Mucosa of rectum (tissue), 2 donors: Measurements from ENCODE around the gene ACE.

Experiments used
- H3K27ac ChIP-seq, 2 donors: one replicate each; pipeline ENCODE4 v1.7.0; 2013; ENCODE audit warnings: inconsistent platforms in 2 of 2, low read depth in 2 of 2, low read length in 2 of 2
- H3K27me3 ChIP-seq, 2 donors: one replicate each; pipeline ENCODE4 v1.7.0; 2013; ENCODE audit warnings: low read length in 2 of 2; ENCODE audit not compliant: control insufficient read depth in 2 of 2, insufficient read depth in 2 of 2
- H3K36me3 ChIP-seq, 2 donors: one replicate each; pipeline ENCODE4 v1.7.0; 2013; ENCODE audit warnings: low read length in 2 of 2; ENCODE audit not compliant: control insufficient read depth in 2 of 2, insufficient read depth in 2 of 2
- H3K4me1 ChIP-seq, 2 donors: one replicate each; pipeline ENCODE4 v1.7.0; 2013; ENCODE audit warnings: low read length in 2 of 2, mild to moderate bottlenecking in 1 of 2; ENCODE audit not compliant: control insufficient read depth in 2 of 2, insufficient read depth in 2 of 2
- H3K4me3 ChIP-seq, 2 donors: one replicate each; pipeline ENCODE4 v1.7.0; 2013; ENCODE audit warnings: low read length in 2 of 2
- H3K9ac ChIP-seq, 2 donors: one replicate each; pipeline ENCODE4 v1.7.0; 2013; ENCODE audit warnings: low read length in 2 of 2, low read depth in 1 of 2, mild to moderate bottlenecking in 1 of 2
- H3K9me3 ChIP-seq, 2 donors: one replicate each; pipeline ENCODE4 v1.7.0; 2013; ENCODE audit warnings: low read length in 2 of 2; ENCODE audit not compliant: control insufficient read depth in 2 of 2
- donor health status: healthy.
- donor health status: Normal muscosa, but diverticular disease.

ACE gene

GRCh38 chr17:63476854-63477479, at the start of gene ACE:
Gene ACE, plus strand, starts transcription at chr17:63477061. Its CDS starts 34 bp downstream, at chr17:63477095.
- peak within 1 kb of the TSS; percentile 79 to 84 for H3K27ac ChIP-seq
- H3K9ac ChIP-seq = peak within 1 kb of the TSS; percentile 56 to 61
- peaks cover 0 to 6% of the 10 kb centered on the region in 2 donors for H3K27me3 ChIP-seq
- peak within 1 kb of the TSS; percentile 67 to 70 for H3K4me3 ChIP-seq
- no peaks in the 10 kb centered on the region for H3K9me3 ChIP-seq
- H3K4me1 ChIP-seq = peaks cover 15 to 35% of the 10 kb centered on the region in 2 donors
- H3K36me3 ChIP-seq = peaks cover 0 to 7% of the 10 kb centered on the region in 2 donors

- no peaks in the 10 kb centered on the region for H3K9me3 ChIP-seq
- no peak overlapping the region for H3K4me3 ChIP-seq
- peaks cover 0 to 1% of the 10 kb centered on the region in 2 donors for H3K36me3 ChIP-seq
- H3K9ac ChIP-seq = no peak overlapping the region
- no peak overlapping the region for H3K27ac ChIP-seq
- no peaks in the 10 kb centered on the region for H3K27me3 ChIP-seq
- H3K4me1 ChIP-seq = peaks cover 35 to 36% of the 10 kb centered on the region in 2 donors
Observed at GRCh38 chr17:63429766-63430165, 47.1 kb upstream of the ACE start.

- Histone ChIP-seq H3K27me3 (no peaks in the 10 kb centered on the region), H3K9ac (no peak overlapping the region), H3K4me1 (peaks cover 40 to 41% of the 10 kb centered on the region in 2 donors), H3K9me3 (no peaks in the 10 kb centered on the region), H3K36me3 (peaks cover 0 to 5% of the 10 kb centered on the region in 2 donors), H3K4me3 (no peak overlapping the region), H3K27ac (no peak overlapping the region)
Observed at GRCh38 chr17:63430223-63430622, 46.6 kb upstream of the ACE start.

DNA sequence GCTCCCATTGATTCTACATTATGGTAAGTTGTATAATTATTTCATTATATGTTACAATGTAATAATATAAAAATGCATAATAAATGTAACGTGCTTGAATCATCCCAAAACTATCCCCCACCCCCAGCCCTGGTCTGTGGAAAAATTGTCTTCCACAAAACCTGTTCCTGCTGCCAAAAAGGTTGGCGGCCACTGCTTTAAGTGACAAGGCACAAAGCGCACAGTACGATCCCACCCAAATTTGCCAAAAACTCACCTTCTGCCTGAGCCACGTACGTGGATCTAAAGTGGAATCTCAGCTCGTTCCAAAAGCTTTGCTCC, 45.3 kb upstream of the ACE start:
- Histone ChIP-seq H3K9ac (peak overlapping the region; percentile 61 to 68), H3K27ac (peak overlapping the region; percentile 76 to 87), H3K9me3 (no peaks in the 10 kb centered on the region), H3K36me3 (peaks cover 0 to 5% of the 10 kb centered on the region in 2 donors), H3K4me1 (peaks cover 44 to 51% of the 10 kb centered on the region in 2 donors), H3K27me3 (no peaks in the 10 kb centered on the region), H3K4me3 (peak overlapping the region; percentile 21 to 52)

DNA sequence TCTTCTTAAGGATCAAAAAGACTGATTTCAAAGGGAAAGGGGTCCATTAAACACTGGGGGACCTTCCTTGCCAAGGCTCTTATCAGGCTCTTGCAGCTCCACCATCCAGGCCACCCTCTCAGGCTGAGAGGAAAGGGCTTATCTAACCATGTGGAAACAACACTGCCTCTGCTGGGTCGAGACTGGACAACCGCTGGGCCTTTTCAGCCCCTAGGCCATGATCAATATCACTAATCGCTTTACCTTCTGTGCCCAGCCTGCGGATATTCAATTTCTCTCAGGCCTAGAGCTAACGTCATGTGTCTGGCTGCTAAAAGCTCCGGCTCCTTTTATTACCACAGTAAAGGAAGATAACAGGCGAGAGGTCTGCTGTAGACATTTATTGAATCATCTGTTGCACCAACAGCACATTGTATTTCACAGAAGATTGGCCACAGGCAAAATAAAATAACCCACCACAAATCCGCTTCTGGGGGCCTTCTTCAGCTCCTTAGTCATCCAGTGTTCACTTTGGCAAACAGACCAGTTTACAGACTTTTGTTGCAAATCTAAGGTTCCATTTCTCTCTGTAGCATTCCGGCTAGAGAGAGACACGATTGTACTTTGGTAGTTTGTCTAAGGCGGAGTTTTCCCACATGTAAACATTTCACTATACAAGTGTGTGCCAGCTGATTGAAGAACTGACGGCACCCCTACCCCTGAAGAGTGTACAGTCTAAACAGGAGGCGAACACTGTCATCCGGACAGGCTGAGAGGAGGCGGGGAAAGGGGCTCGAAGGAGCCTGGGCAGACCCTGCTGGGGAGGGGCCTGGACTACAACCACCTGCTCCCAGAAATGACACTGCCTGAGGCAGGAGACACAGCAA, 44.7 kb upstream of the ACE start:
- Histone ChIP-seq H3K4me3 (peak overlapping the region; percentile 27 to 52), H3K36me3 (peaks cover 0 to 5% of the 10 kb centered on the region in 2 donors), H3K9ac (peak overlapping the region; percentile 61 to 68), H3K9me3 (no peaks in the 10 kb centered on the region), H3K27ac (peak overlapping the region; percentile 76 to 87), H3K4me1 (peaks cover 44 to 51% of the 10 kb centered on the region in 2 donors), H3K27me3 (no peaks in the 10 kb centered on the region)

- H3K27me3 ChIP-seq = no peaks in the 10 kb centered on the region
- H3K4me3 ChIP-seq = no peak overlapping the region
- peaks cover 0 to 5% of the 10 kb centered on the region in 2 donors for H3K36me3 ChIP-seq
- H3K27ac ChIP-seq = peak overlapping the region; percentile 42 to 76
- H3K9ac ChIP-seq = peak overlapping the region; percentile 24 to 41
- H3K4me1 ChIP-seq = peaks cover 46 to 52% of the 10 kb centered on the region in 2 donors
- H3K9me3 ChIP-seq = no peaks in the 10 kb centered on the region
Observed at GRCh38 chr17:63433746-63434591, 42.9 kb upstream of the ACE start.

DNA sequence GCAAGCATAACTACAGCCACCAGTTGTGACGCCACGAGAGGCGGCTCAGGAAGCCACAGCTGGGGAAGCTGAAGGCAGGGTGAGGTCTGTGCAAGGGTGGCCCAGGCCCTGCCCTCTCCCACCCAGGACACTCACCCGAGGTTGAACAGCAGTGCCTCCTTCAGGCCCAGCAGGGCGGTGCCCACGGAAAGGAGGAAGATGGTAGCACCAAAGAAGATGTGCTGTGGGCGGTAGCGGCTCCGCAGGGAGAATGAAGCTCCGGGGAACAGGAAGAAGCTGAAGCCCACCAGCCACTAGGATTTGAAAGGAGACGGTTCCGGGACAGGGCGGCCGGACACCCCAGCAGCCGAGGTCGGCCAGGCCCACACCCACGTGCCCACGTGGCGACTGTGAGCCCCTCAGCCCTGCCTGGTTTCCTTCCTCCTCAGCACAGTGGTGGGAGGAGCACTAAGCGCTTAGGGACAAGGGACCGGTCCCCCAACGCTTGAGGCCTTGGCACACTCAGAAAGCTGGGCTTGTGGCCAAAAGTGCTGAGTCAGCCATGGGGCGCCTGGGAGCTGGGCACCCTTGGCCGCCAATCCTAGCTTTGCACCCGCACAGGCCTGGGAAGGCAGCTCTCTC, 41.8 kb upstream of the ACE start:
- Histone ChIP-seq H3K36me3 (peaks cover 0 to 5% of the 10 kb centered on the region in 2 donors), H3K9ac (no peak overlapping the region), H3K27ac (peak overlapping the region; percentile 28 to 56)

GRCh38 chr17:63435681-63436522, 41.0 kb upstream of the ACE start:
- Histone ChIP-seq H3K9ac (no peak overlapping the region), H3K9me3 (no peaks in the 10 kb centered on the region), H3K4me1 (peaks cover 48 to 62% of the 10 kb centered on the region in 2 donors), H3K36me3 (peaks cover 0 to 5% of the 10 kb centered on the region in 2 donors), H3K4me3 (no peak overlapping the region), H3K27me3 (no peaks in the 10 kb centered on the region), H3K27ac (peak overlapping the region; percentile 28 to 56)

More for the DNA sequence above, 41.8 kb upstream of the ACE start:
- H3K9me3 ChIP-seq = no peaks in the 10 kb centered on the region
- H3K27me3 ChIP-seq = no peaks in the 10 kb centered on the region
- H3K4me3 ChIP-seq = no peak overlapping the region
- H3K4me1 ChIP-seq = peaks cover 48 to 56% of the 10 kb centered on the region in 2 donors
